GM19397 (cell line): Measurements from ENCODE around the gene HMGXB3.

Experiments used
- ATAC-seq: cut with Tn5 transposase; IDR thresholded peaks from one replicate; pipeline ENCODE4 v1.9.1; 2021; ENCODE audit warnings: mild to moderate bottlenecking, moderate library complexity; ENCODE audit not compliant: unreplicated experiment

Gene HMGXB3

GRCh38 chr5:149988126-149988525 is 12.4 kb upstream of the HMGXB3 start:
- no peak for ATAC-seq

- peak; percentile 66 for ATAC-seq
Observed at GRCh38 chr5:149990518-149991376, 9.8 kb upstream of the HMGXB3 start.

- ATAC-seq: no peak
Observed at GRCh38 chr5:149993471-149993870, 7.1 kb upstream of the HMGXB3 start.

DNA sequence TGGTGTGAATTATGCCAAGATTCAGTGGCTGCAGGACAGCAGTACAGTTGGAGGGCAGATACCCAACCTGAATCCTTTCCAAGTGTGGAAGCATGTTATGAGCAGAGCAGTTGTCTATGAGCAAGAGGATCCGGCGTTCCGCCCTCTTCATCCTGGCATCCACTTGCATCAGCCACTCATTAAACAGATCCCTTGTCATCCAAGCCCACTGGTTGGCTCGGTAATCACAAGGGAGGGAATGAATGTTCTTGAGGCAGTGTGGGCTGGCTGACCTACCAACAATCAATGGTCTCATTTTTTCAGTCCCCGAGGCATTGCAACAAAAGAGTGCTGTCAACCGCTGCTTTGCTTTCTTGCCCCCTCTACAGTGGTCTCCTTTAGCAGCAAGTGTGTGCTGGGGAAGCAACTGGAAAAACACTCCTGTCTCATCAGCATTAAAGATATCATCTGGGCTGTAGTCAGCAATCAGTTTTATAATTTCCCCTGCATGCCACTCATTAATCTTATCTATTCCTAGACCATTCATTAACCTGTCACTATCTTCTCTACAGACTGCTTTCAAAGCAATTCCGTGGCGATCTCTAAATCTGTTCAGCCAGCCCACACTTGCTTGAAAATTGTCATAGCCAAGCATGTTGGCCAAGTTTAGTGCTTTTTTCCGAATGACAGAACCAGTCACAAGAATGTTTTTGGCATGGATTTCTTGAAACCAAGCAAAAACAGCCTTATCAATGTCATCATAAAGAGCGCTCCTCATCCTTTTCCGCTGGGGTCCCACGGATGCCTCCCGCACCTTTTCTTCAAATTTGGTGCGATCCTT is 4.9 kb upstream of the HMGXB3 start:
- no peak for ATAC-seq

DNA sequence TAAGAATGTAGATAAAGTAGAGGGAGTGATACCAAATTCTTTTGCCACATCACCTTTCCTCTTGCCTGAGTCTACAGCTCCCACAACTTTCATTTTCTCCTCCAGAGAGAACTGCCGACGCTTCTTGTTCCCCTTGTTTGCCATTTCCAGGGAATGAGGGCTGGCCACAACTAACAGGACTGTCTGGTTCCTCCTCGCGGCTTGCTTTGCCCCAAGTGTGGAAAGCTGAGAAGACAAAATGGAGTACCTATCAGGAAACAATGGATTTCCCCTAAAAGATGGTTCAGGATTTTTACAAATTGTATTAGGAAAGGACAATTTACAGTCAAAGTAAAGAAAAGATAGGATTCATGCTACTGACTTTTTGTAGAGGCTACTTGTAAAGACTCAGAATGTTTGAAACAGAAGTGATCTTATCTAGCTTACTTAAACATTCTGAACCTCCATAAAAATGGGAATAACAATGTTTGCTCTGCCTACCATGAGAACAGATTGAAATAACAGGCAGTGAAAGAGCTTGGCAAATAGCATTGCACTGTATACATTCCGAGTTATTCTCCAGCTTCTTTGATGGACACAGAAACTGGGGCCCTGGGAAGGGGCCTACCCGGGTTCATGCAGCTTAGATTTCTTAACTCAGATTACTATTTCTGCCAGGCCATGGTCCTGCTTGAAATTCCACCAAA is 4.2 kb upstream of the HMGXB3 start:
- no peak for ATAC-seq

- ATAC-seq: no peak
Observed at GRCh38 chr5:149998281-149998680, 2.3 kb upstream of the HMGXB3 start.

- no peak for ATAC-seq
Observed at GRCh38 chr5:149999359-149999758, 1.2 kb upstream of the HMGXB3 start.

GRCh38 chr5:149999866-150000255 is 678 bp upstream of the HMGXB3 start:
- no peak for ATAC-seq

GRCh38 chr5:150000990-150001659 is 586 bp downstream of the HMGXB3 start:
- peak; percentile 15 for ATAC-seq

DNA sequence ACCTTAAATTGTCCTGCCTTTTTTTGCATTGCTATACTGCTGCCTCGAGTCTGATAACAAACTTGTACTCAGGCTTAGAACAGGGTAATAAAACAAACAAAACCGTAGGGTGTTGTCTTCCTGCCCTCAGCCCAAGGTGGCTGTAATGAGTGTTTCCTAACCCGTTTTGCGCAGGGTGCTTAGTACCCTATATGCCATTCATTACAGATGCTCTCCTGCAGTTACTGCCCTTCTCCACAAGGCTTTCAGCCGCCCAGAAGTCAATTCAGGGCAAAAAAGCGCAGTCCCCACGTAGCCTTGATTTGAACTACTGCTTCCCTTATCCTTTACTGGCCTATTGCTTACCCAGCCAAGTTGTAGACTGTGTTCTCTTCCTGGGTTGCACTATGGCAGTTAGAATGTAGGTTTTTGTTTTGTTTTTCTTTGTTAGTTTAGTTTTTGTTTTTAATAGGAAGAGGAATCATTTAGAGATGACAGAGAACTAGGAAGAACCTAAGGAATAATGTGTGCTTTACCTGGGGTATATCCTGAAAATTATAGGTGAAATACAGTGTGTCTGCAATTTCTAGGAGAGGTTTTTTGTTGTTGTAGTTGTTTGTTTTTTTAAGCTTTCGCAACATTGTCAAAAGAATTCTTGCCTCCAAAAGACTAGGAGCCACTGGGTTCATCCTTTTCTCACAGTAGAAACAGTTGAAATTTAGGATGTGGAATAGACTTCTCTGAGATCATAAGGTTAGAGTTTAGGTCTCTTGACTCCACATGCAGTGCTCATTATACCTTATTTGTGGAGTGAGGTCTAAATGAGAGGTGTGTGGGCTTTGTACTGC is 1.3 kb downstream of the HMGXB3 start:
- no peak for ATAC-seq

DNA sequence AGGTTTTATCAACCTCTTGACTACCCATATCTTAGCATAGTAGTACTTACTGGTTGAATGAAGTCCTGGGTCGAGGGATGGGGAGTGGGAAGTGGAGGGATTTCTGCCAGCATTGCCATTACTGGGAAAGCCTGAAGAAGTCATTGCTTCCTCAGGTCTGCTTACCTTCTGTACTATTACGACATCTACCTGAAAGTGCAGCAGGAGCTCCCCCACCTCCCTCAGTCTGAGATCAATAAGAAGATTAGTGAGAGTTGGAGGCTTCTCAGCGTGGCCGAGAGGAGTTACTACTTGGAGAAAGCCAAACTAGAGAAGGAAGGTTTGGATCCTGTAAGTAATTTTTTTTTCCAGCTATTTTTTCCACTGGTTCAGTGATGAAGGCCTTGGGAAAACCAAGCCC is 5.8 kb downstream of the HMGXB3 start:
- no peak for ATAC-seq

- no peak for ATAC-seq
Observed at GRCh38 chr5:150007050-150007449, 6.5 kb downstream of the HMGXB3 start.

GRCh38 chr5:150009671-150010387 is 9.3 kb downstream of the HMGXB3 start:
- no peak for ATAC-seq

GRCh38 chr5:150013931-150014330 is 13.4 kb downstream of the HMGXB3 start:
- no peak for ATAC-seq

DNA sequence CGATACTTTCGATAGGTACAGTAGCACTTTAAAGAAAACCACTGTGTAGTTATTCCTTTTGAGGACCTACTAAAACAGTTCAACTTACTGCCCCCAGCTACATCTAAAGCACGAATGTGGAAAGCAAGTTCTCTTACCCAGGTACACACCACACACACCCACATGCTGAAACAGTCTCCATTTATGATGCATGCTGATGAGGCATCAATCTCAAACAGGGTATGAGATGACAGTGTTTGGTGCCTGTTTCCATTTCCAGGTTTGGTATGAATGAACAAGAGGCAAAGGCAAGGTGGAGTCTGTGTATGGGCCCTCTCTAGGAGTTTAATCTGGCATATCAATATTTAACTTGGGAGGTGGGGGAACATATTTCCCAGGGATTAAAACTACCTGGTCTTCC is 13.9 kb downstream of the HMGXB3 start:
- ATAC-seq: no peak

DNA sequence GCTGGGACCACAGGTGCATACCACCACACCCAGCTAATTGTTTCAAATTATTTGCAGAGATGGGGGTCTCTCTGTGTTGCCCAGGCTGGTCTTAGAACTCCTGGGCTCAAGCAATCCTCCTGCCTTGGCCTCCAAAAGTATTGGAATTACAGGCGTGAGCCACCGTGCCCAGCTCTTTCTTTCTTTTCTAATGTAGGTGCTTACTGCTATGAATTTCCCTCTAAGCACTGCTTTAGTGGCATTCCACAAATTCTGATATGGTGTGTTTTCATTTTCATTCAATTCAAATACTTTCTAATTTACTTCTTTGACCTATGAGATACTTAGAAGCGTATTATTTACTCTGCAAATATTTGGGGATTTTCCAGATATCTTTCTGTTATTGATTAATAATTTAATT is 14.9 kb downstream of the HMGXB3 start:
- ATAC-seq: no peak

- ATAC-seq: no peak
Observed at GRCh38 chr5:150016537-150016936, 16.0 kb downstream of the HMGXB3 start.

DNA sequence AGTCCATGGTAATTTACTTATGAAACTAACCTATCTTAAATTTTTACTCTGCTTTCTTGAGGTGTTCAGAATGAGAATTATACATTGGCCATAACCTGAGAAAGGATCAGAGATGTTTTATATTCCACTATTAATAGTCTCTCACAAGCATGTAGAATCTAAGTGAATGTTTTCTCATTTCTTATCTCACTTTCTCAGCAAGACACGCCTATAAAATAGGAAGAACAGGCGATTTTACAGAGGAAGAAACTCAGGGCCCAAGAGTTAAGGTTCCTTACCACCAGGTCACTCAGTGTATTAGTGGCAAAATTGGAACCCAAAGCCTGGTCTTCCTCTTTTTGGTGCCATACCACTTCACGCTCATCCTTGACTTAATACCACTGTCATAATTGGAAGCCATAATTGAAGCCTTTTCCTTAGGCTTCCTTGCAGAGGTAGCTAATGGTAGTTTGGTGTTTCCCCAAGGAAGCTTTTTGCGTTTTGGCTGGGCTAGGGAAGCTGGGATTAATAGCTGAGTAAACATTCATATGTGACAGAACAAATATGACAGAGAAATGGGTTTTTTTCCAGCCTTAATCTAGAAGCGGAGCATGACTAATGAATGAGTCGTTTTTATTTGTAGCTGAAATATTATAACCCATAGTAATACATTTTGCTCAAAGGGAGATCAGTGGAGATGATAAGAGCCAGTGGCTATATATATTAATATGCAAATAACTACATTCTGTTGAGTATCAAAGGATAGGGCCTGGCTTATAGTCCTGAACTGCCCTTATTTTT is 16.9 kb downstream of the HMGXB3 start:
- no peak for ATAC-seq

DNA sequence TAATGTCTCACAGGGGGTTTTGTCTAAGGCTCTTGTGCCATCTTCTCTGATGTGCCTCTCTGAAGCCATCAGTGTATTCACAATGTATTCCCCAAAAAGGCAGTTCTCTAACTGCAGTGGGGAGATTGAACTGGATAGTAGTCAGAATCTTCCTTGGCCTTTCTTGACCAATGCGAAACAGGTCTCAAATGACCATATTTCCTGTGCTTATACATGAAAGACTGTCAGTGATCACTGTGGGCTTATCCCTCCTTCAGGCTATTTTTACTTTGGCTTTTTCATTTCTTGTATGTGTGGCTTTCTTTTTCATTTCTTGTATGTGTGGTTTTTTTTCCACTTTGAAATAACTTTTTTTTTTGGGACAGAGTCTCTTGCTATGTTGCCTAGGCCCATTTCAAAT is 19.7 kb downstream of the HMGXB3 start:
- no peak for ATAC-seq
